Hepatocyte (in vitro differentiated cells): Measurements from ENCODE around the gene RPA3. TPM values are rescaled to one million over a fixed set of nuclear protein-coding genes. Genes with fewer than 3 reads are reported as not detected.

Experiments
- DNase-seq: peaks from one replicate; pipeline ENCODE4 v3.0.0-alpha.2; 2016; ENCODE audit warnings: low spot score
- H2AFZ ChIP-seq: fragments of 200-600 bp; sonication (generic); 2 replicates; pipeline ENCODE4 v1.6.0; 2016; ENCODE audit warnings: antibody characterized with exemption, mild to moderate bottlenecking
- H3K27ac ChIP-seq: fragments of 200-600 bp; sonication (generic); 2 replicates; pipeline ENCODE4 v1.5.1; 2016; ENCODE audit warnings: mild to moderate bottlenecking
- H3K27me3 ChIP-seq: fragments of 200-600 bp; sonication (generic); 2 replicates; pipeline ENCODE4 v1.6.1; 2016
- H3K36me3 ChIP-seq: fragments of 200-600 bp; sonication (generic); replicated peaks from 2 replicates; pipeline ENCODE4 v1.5.1; 2016; ENCODE audit warnings: low read depth; ENCODE audit not compliant: insufficient read depth
- H3K4me1 ChIP-seq: fragments of 200-600 bp; sonication (generic); 2 replicates; pipeline ENCODE4 v1.5.1; 2016; ENCODE audit warnings: mild to moderate bottlenecking, moderate library complexity; ENCODE audit not compliant: insufficient read depth
- H3K4me2 ChIP-seq: fragments of 200-600 bp; sonication (generic); 2 replicates; pipeline ENCODE4 v1.6.0; 2016
- H3K4me3 ChIP-seq: fragments of 200-600 bp; sonication (generic); 2 replicates; pipeline ENCODE4 v1.5.1; 2016; ENCODE audit warnings: mild to moderate bottlenecking
- H3K79me2 ChIP-seq: fragments of 200-600 bp; sonication (generic); 2 replicates; pipeline ENCODE4 v1.6.0; 2017; ENCODE audit warnings: mild to moderate bottlenecking
- H3K9me2 ChIP-seq: fragments of 200-600 bp; sonication (generic); replicated peaks from 2 replicates; pipeline ENCODE4 v1.6.0; 2017; ENCODE audit warnings: mild to moderate bottlenecking; ENCODE audit not compliant: insufficient read depth
- H3K9me3 ChIP-seq: fragments of 200-600 bp; sonication (generic); 2 replicates; pipeline ENCODE4 v1.5.1; 2016; ENCODE audit warnings: low read depth, mild to moderate bottlenecking
- H4K20me1 ChIP-seq: fragments of 200-600 bp; sonication (generic); 2 replicates; pipeline ENCODE4 v1.6.0; 2016; ENCODE audit warnings: mild to moderate bottlenecking; ENCODE audit not compliant: insufficient read depth, poor library complexity, severe bottlenecking
- CTCF ChIP-seq: fragments of 200-600 bp; sonication (generic); IDR thresholded peaks from 2 replicates; pipeline ENCODE4 v1.5.1; 2016; ENCODE audit warnings: antibody characterized with exemption, mild to moderate bottlenecking; ENCODE audit not compliant: poor library complexity
- EZH2 ChIP-seq: fragments of 200-600 bp; sonication (generic); IDR thresholded peaks from 2 replicates; pipeline ENCODE4 v1.6.1; 2016; ENCODE audit warnings: antibody characterized with exemption, mild to moderate bottlenecking, borderline replicate concordance
- EZH2phosphoT487 ChIP-seq: fragments of 200-600 bp; sonication (generic); IDR thresholded peaks from one replicate; pipeline ENCODE4 v1.6.1; 2018; ENCODE audit warnings: antibody characterized with exemption, mild to moderate bottlenecking, low read depth, moderate library complexity; ENCODE audit not compliant: unreplicated experiment, severe bottlenecking
- WGBS: methylation state at CpG from one replicate; pipeline ENCODE4 v1.1.6; 2016; ENCODE audit warnings: low lambda C conversion rate; ENCODE audit errors: missing lambda C conversion rate; 5-methylcytosine and 5-hydroxymethylcytosine counted together
- polyA plus RNA-seq: library from polyadenylated mRNA; unstranded; fragments of >200 nt; fragmentation: Nextera tagmentation; extraction: Ambion mirVana; gene quantifications from 2 replicates; pipeline ENCODE4 v1.2.1, GENCODE V29; 2016
- total RNA-seq: library from RNA; depleted of rRNA; stranded (reverse); fragments of >200 nt; gene quantifications from 2 replicates; pipeline ENCODE4 v1.2.3, GENCODE V29; 2014

The RPA3 gene
- total and polyA plus RNA-seq, 2 experiments from 2014 or later = 17.3 to 38.2 TPM

- DNase-seq = no peak
- Histone ChIP-seq H3K27me3 (no peaks in the 10 kb centered on the region), H4K20me1 (no peaks in the 10 kb centered on the region), H3K9me3 (no peaks in the 10 kb centered on the region), H2AFZ (no peak overlapping the region), H3K27ac (no peak overlapping the region), H3K4me3 (no peak overlapping the region), H3K9me2 (no peaks in the 10 kb centered on the region), H3K36me3 (no peaks in the 10 kb centered on the region), H3K4me1 (no peaks in the 10 kb centered on the region), H3K4me2 (no peak overlapping the region), H3K79me2 (no peaks in the 10 kb centered on the region)
- no peak for TF ChIP-seq CTCF
- no peak for TF ChIP-seq EZH2phosphoT487
- TF ChIP-seq EZH2 = no peak
- WGBS = 96% methylated on average over 1 of the region's 1 CpG
These were observed 98.2 kb downstream of the RPA3 start for GRCh38 chr7:7620236-7620635.

- Histone ChIP-seq H3K9me2 (no peaks in the 10 kb centered on the region), H3K4me2 (no peak overlapping the region), H3K9me3 (no peaks in the 10 kb centered on the region), H3K27me3 (no peaks in the 10 kb centered on the region), H3K4me3 (no peak overlapping the region), H3K27ac (no peak overlapping the region), H3K36me3 (no peaks in the 10 kb centered on the region), H2AFZ (no peak overlapping the region), H3K79me2 (no peaks in the 10 kb centered on the region), H4K20me1 (no peaks in the 10 kb centered on the region), H3K4me1 (no peaks in the 10 kb centered on the region)
- 86% methylated on average over 1 of the region's 1 CpG for WGBS
- DNase-seq = no peak
- no peak for TF ChIP-seq EZH2
- no peak for TF ChIP-seq EZH2phosphoT487
- TF ChIP-seq CTCF = no peak
These were observed 100.0 kb downstream of the RPA3 start for GRCh38 chr7:7618410-7618809.

- H3K79me2 ChIP-seq = no peaks in the 10 kb centered on the region
- H3K4me1 ChIP-seq = no peaks in the 10 kb centered on the region
- no peaks in the 10 kb centered on the region for H3K9me3 ChIP-seq
- no peak overlapping the region for H3K27ac ChIP-seq
- DNase-seq = no peak
- 83% methylated on average over 3 of the region's 3 CpGs for WGBS
- no peaks in the 10 kb centered on the region for H4K20me1 ChIP-seq
- no peaks in the 10 kb centered on the region for H3K27me3 ChIP-seq
- no peaks in the 10 kb centered on the region for H3K9me2 ChIP-seq
- no peak overlapping the region for H3K4me3 ChIP-seq
- no peak overlapping the region for H2AFZ ChIP-seq
- no peaks in the 10 kb centered on the region for H3K36me3 ChIP-seq
- H3K4me2 ChIP-seq = no peak overlapping the region
- TF ChIP-seq EZH2 (no peak), EZH2phosphoT487 (no peak), CTCF (no peak)
These were observed 100.9 kb downstream of the RPA3 start for GRCh38 chr7:7617550-7617949.
